K562 (cell line): ENCODE results near the gene TEX53. TPM values are rescaled to one million over a fixed set of nuclear protein-coding genes. Genes with fewer than 3 reads are reported as not detected.
A peak's percentile ranks its signal among the peaks of the same experiment; 100 is the strongest.

Source experiments
- ATAC-seq: fragments of 200-7000 bp; cut with Tn5 transposase; 3 replicates; pipeline ENCODE4 v1.9.1; 2020; ENCODE audit warnings: moderate library complexity
- BruUV-seq: library from RNA; stranded (reverse); fragments of 400-500 nt; replicated peaks from 2 replicates; lab custom pipeline; 2021; lab: Mats Ljungman, UMichigan
- CTCF ChIA-PET: fragments of 300-600 bp; formaldehyde crosslinking; extraction: SDS; loops from one replicate; lab custom pipeline; 2021; ENCODE audit warnings: low intra/inter-chr PET ratio; lab: Yijun Ruan, JAX
- POLR2A ChIA-PET: fragments of 300-600, 350-650 bp; sonication (Branson Sonifier 250); formaldehyde crosslinking; extraction: SDS; loops from one replicate; lab custom pipeline; 2021; ENCODE audit warnings: antibody characterized with exemption, inconsistent platforms; lab: Yijun Ruan, JAX
- DNase-seq, 4 experiments: peaks; one replicate each; pipeline versions ENCODE4 v3.0.0 to v3.0.0-alpha.2; 2011 to 2018; ENCODE audit warnings: low spot score in 3 of 4, mixed read lengths in 3 of 4; ENCODE audit errors: extremely low read depth in 1 of 4
- FAIRE-seq: peaks from 2 replicates; lab custom pipeline; 2011; peaks lifted over from hg19 to GRCh38; lab: Jason Lieb, UNC
- H2AFZ ChIP-seq: 2 replicates; pipeline ENCODE4 v1.6.0; 2011; ENCODE audit warnings: low read depth, low read length, control low read depth, inconsistent platforms
- H3K27ac ChIP-seq: fragments of 200-600 bp; 3 replicates; pipeline ENCODE4 v1.8.0; 2011; ENCODE audit warnings: low read depth, mild to moderate bottlenecking, control low read depth, inconsistent platforms, low read length, moderate library complexity, mixed read lengths; ENCODE audit errors: extremely low read depth
- H3K27me3 ChIP-seq, 2 experiments: fragments of 300-600 bp in 1 of 2; 2 replicates in 1 of 2; 3 replicates in 1 of 2; pipeline versions ENCODE4 v1.6.0 to v1.8.0; 2011; ENCODE audit warnings: inconsistent platforms in 2 of 2, low read length in 2 of 2, mild to moderate bottlenecking in 1 of 2, mixed read lengths in 1 of 2, moderate library complexity in 1 of 2; ENCODE audit not compliant: control insufficient read depth in 2 of 2, insufficient read depth in 2 of 2
- H3K36me3 ChIP-seq: fragments of 300-600 bp; 3 replicates; pipeline ENCODE4 v1.8.0; 2011; ENCODE audit warnings: mild to moderate bottlenecking, low read length, inconsistent platforms; ENCODE audit not compliant: control insufficient read depth, insufficient read depth
- H3K4me1 ChIP-seq, 2 experiments: fragments of 200-600 bp in 1 of 2; replicated peaks in 1 of 2; 2 replicates in 1 of 2; 3 replicates in 1 of 2; pipeline versions ENCODE4 v1.5.1 to v1.8.0; 2011; ENCODE audit warnings: inconsistent platforms in 2 of 2, low read length in 2 of 2, mild to moderate bottlenecking in 1 of 2, mixed read lengths in 1 of 2, moderate library complexity in 1 of 2; ENCODE audit not compliant: control insufficient read depth in 2 of 2, insufficient read depth in 2 of 2
- H3K4me2 ChIP-seq: 2 replicates; pipeline ENCODE4 v1.6.1; 2011; ENCODE audit warnings: low read length, control low read depth, inconsistent platforms, mixed read lengths; ENCODE audit not compliant: insufficient read depth
- H3K4me3 ChIP-seq: fragments of 200-600 bp; sonication (generic), shearing (Covaris generic); 2 replicates; pipeline ENCODE4 v1.5.1; 2016; ENCODE audit warnings: control low read depth, inconsistent platforms
- H3K79me2 ChIP-seq: fragments of 200-600 bp; 3 replicates; pipeline ENCODE4 v1.8.0; 2011; ENCODE audit warnings: low read length, inconsistent platforms; ENCODE audit not compliant: control insufficient read depth, insufficient read depth
- H3K9ac ChIP-seq, 2 experiments: 2 replicates each; pipeline versions ENCODE4 v1.6.0 to v1.6.1; 2011; ENCODE audit warnings: low read depth in 2 of 2, low read length in 2 of 2, control low read depth in 1 of 2, inconsistent platforms in 1 of 2, mild to moderate bottlenecking in 1 of 2, mixed read lengths in 1 of 2; ENCODE audit not compliant: insufficient read depth in 1 of 2
- H3K9me1 ChIP-seq: one replicate; pipeline ENCODE4 v1.6.0; 2011; ENCODE audit warnings: inconsistent platforms, mild to moderate bottlenecking, low read length, moderate library complexity; ENCODE audit not compliant: control insufficient read depth, insufficient read depth
- H3K9me3 ChIP-seq: replicated peaks from 2 replicates; pipeline ENCODE4 v1.5.1; 2011; ENCODE audit warnings: low read depth, low read length, inconsistent platforms; ENCODE audit not compliant: control insufficient read depth, insufficient read depth
- H4K20me1 ChIP-seq: replicated peaks from 2 replicates; pipeline ENCODE4 v1.6.1; 2011; ENCODE audit warnings: low read length, inconsistent platforms, mixed read lengths; ENCODE audit not compliant: control insufficient read depth, insufficient read depth
- ADNP ChIP-seq: fragments of 200-800 bp; sonication (Bioruptor generic); IDR thresholded peaks from 2 replicates; pipeline ENCODE4 v1.6.1; 2016; ENCODE audit warnings: missing genetic modification characterization, missing compliant biosample characterization
- ATF6 ChIP-seq: sonication (generic); formaldehyde crosslinking; IDR thresholded peaks from 2 replicates; pipeline ENCODE4 v1.4.0; 2020; ENCODE audit warnings: mild to moderate bottlenecking, missing genetic modification reagents
- BCOR ChIP-seq: fragments of 450-650 bp; IDR thresholded peaks from 2 replicates; pipeline ENCODE4 v1.6.1; 2016
- E2F6 ChIP-seq, 2 experiments: IDR thresholded peaks; 2 replicates each; pipeline ENCODE4 v1.6.1; 2011; ENCODE audit warnings: borderline replicate concordance in 1 of 2, control low read depth in 1 of 2, low read depth in 1 of 2, low read length in 1 of 2, mild to moderate bottlenecking in 1 of 2, mixed read lengths in 1 of 2, moderate library complexity in 1 of 2; ENCODE audit not compliant: insufficient read depth in 1 of 2, insufficient read length in 1 of 2, poor library complexity in 1 of 2, severe bottlenecking in 1 of 2; ENCODE audit errors: extremely low read depth in 1 of 2
- ELF1 ChIP-seq: fragments of 200-800 bp; sonication (Bioruptor generic); IDR thresholded peaks from 2 replicates; pipeline ENCODE4 v1.6.1; 2016; ENCODE audit warnings: missing genetic modification characterization, missing compliant biosample characterization
- EP300 ChIP-seq: IDR thresholded peaks from 2 replicates; pipeline ENCODE4 v1.6.1; 2012; ENCODE audit warnings: low read length, improper control_type of control experiment
- NUFIP1 ChIP-seq: fragments of 450-650 bp; IDR thresholded peaks from 2 replicates; pipeline ENCODE4 v1.6.1; 2018; ENCODE audit not compliant: partially characterized antibody
- REST ChIP-seq, 2 experiments: fragments of 450-650 bp; formaldehyde crosslinking in 1 of 2; IDR thresholded peaks; 2 replicates each; pipeline versions ENCODE4 v1.4.0 to v1.6.1; 2014 to 2020; ENCODE audit warnings: mild to moderate bottlenecking in 2 of 2, borderline replicate concordance in 1 of 2, low read depth in 1 of 2
- SMARCA5 ChIP-seq: fragments of 450-650 bp; IDR thresholded peaks from 2 replicates; pipeline ENCODE4 v1.6.1; 2016
- WGBS: fragments of 100-300 bp; shearing (Covaris generic); methylation state at CpG from one replicate; pipeline ENCODE4 v1.1.6; 2016; ENCODE audit warnings: low coverage, mixed read lengths; ENCODE audit not compliant: insufficient coverage; ENCODE audit errors: missing lambda C conversion rate; 5-methylcytosine and 5-hydroxymethylcytosine counted together
- in situ Hi-C: fragments of 300-500 bp; cut with MboI; formaldehyde crosslinking; loops from 4 replicates; pipeline ENCODE4 v1.15.0; 2018; ENCODE audit warnings: inconsistent platforms, mixed read lengths
- intact Hi-C: fragments of 100-400 bp; cut with micrococcal nuclease; formaldehyde crosslinking; loops from 2 replicates; pipeline ENCODE4 v1.14.2; 2022
- polyA plus RNA-seq, 8 experiments: library from polyadenylated mRNA; depleted of rRNA in 4 of 8; stranded (reverse) in 5 of 8; unstranded in 3 of 8; fragments of >200 nt; fragmentation: Nextera tagmentation in 2 of 8; fragmentation: Illumina TruSeq in 1 of 8; extraction: Ambion mirVana in 2 of 8; extraction: Trizol in 1 of 8; gene quantifications; 2 replicates each; pipeline versions ENCODE4 v1.2.1 to v1.2.3, GENCODE V29; 2011 to 2014; ENCODE audit warnings: inconsistent platforms in 1 of 8, missing spikeins in 1 of 8
- total RNA-seq, 7 experiments: library from RNA; depleted of rRNA in 6 of 7; stranded (reverse); fragments of >200 nt in 6 of 7; fragmentation: Illumina TruSeq in 2 of 7; extraction: Trizol in 2 of 7; gene quantifications; 2 replicates each; pipeline versions ENCODE4 v1.2.1 to v1.2.3, GENCODE V29; 2011 to 2021; ENCODE audit warnings: low replicate concordance in 1 of 7

The TEX53 gene
- total and polyA plus RNA-seq, 9 of the 15 experiments (the other 6 are each of a cell fraction or from before 2014, with no cell fraction given): not detected

- TF ChIP-seq ELF1 (tag) (no peak), NUFIP1 (no peak)
- TF ChIP-seq, all 486 proteins: peak for 0
These were observed 28.0 kb downstream of the TEX53 start (continued) for GRCh38 chr9:114629563-114630090.

GRCh38 chr9:114627553-114627952 is 30.1 kb downstream of the TEX53 start:
- no peak for ATAC-seq
- WGBS: 64% methylated on average over 1 of the region's 1 CpG
- Histone ChIP-seq H3K36me3 (peaks cover 58% of the 10 kb centered on the region; the same call in 2 of the 3 replicates), H3K9me3 (no peaks in the 10 kb centered on the region), H3K9me1 (no peaks in the 10 kb centered on the region), H3K4me1 (no peaks in the 10 kb centered on the region), H3K9ac (no peak overlapping the region), H3K27ac (no peak overlapping the region), H3K79me2 (no peaks in the 10 kb centered on the region), H3K4me2 (no peak overlapping the region), H4K20me1 (no peaks in the 10 kb centered on the region), H3K27me3 (no peaks in the 10 kb centered on the region), H3K4me3 (no peak overlapping the region), H2AFZ (no peak overlapping the region)
- BruUV-seq: no TSS peak
- FAIRE-seq: no peak
- CTCF ChIA-PET: no interaction called here
- in situ Hi-C loops (no loop called here), intact Hi-C loops (no loop called here)
- DNase-seq: no peak
- POLR2A ChIA-PET: interaction anchor here (0.5 to 1.1 kb wide), 3 partner anchors 23 to 96 kb away, joined by 3 read pairs; no protein-coding TSS in a partner anchor
- no peak for TF ChIP-seq SMARCA5
- peak; percentile 49; the same call in 1 of the 2 replicates for TF ChIP-seq ADNP (tag)
- TF ChIP-seq REST (IDR thresholded peaks at IDR 0.05; ENCODE audit: borderline replicate concordance): no peak
- no peak for TF ChIP-seq REST (CRISPR knock-in tag; IDR thresholded peaks at IDR 0.05; ENCODE audit: low read depth)
- peak; percentile 60 for TF ChIP-seq BCOR
- TF ChIP-seq ATF6 (CRISPR knock-in tag): no peak
- TF ChIP-seq EP300: no peak
- no peak for TF ChIP-seq E2F6 (IDR thresholded peaks at IDR 0.05; ENCODE audit: borderline replicate concordance in 1 of 2, extremely low read depth in 1 of 2, insufficient read depth in 1 of 2, insufficient read length in 1 of 2, low read depth in 1 of 2, low read length in 1 of 2, poor library complexity in 1 of 2, severe bottlenecking in 1 of 2)
